ENCODE measurements around the gene TMEM178B.

DNA sequence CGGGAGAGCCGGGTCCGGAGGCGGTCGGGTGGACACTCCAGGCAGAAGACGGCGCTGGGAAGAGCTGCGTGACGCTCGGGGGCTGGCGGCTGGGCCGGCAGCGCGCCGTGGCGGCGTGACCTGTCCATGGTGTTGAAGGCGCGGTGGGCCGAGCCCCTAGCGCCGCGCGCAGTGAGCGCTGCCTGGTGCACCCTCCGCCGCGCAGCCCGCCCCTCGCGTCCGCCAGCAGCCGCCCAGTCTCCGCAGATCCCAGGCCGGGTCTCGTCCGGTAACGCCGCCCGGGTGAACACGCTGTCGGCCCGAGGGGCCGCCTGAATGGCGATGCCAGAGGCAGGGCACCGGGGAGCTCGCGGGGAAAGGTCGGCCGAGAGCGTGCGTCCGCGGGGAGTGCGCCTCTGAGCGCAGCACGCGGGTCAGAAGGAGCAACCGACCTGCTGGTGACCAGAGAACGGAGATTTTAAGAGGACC lies 657 bp upstream of the TMEM178B start:
- no peak for TF ChIP-seq ZBED1 (IDR thresholded peaks at IDR 0.05)
- no peak for TF ChIP-seq TEAD4 (IDR thresholded peaks at IDR 0.05; ENCODE audit: low read length)
- no peak for TF ChIP-seq TEAD4 (CRISPR knock-in tag; IDR thresholded peaks at IDR 0.05; ENCODE audit: borderline replicate concordance)
- no peak for TF ChIP-seq HDAC1 (IDR thresholded peaks at IDR 0.05)
- TF ChIP-seq SP1 (CRISPR knock-in tag; IDR thresholded peaks at IDR 0.05) = no peak
- TF ChIP-seq HDAC2 (IDR thresholded peaks at IDR 0.05) = no peak
- TF ChIP-seq ZNF384 (IDR thresholded peaks at IDR 0.05; ENCODE audit: low read depth, low read length) = no peak
